Measurements from ENCODE around the gene RTP2. TPM values are rescaled to one million over a fixed set of nuclear protein-coding genes. Genes with fewer than 3 reads are reported as not detected.

The RTP2 gene
- total and polyA plus RNA-seq, 9 of the 15 experiments (the other 6 are each of a cell fraction or from before 2014, with no cell fraction given), result not detected

DNA sequence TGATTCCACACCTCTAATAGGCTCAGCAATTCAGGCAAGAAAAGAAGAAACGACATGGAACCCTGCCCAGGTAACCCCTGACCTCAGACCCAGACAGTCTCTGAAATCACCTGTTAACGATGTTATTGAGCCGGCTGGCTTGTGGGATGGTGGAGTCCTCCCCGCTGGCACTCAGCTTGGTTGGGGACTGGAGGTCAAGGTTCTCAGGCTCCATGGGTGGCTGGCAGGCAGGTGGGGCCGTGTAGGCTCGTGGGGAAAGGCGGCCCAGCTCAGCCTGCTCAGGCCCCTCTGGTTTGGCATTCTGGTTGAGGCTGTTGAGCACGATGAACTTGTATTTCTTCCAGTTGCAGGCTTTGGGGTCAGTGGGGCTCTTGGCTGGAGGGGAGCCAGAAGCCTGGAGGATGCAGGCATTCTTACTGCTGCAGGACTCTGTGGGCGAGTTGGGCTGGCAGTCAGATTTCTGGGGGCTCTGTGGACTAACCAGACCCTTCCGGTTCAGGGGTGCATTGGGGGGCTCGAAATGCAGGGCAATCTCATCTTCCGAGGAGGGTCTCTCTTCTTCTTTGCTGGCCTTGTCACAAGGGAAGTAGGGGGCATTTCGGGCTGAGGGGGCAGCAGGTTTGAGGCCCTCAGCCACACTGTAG, 26.7 kb upstream of the RTP2 start:
- Histone ChIP-seq H4K20me1 (replicated peaks; ENCODE audit: control insufficient read depth, insufficient read depth, low read length) (no peaks in the 10 kb centered on the region), H3K36me3 (ENCODE audit: control insufficient read depth, insufficient read depth, low read length) (no peaks in the 10 kb centered on the region), H2AFZ (ENCODE audit: low read depth, low read length) (no peak overlapping the region), H3K9ac (ENCODE audit: insufficient read depth in 1 of 2, low read depth in 2 of 2, low read length in 2 of 2) (no peak overlapping the region), H3K27ac (ENCODE audit: extremely low read depth, low read depth, low read length) (no peak overlapping the region), H3K79me2 (ENCODE audit: control insufficient read depth, insufficient read depth, low read length) (no peaks in the 10 kb centered on the region), H3K9me1 (ENCODE audit: control insufficient read depth, insufficient read depth, low read length) (no peaks in the 10 kb centered on the region), H3K4me1 (replicated peaks in 1 of 2; ENCODE audit: control insufficient read depth in 2 of 2, insufficient read depth in 2 of 2, low read length in 2 of 2) (no peaks in the 10 kb centered on the region), H3K9me3 (replicated peaks; ENCODE audit: control insufficient read depth, insufficient read depth, low read depth, low read length) (no peaks in the 10 kb centered on the region), H3K4me3 (no peak overlapping the region), H3K27me3 (ENCODE audit: control insufficient read depth in 2 of 2, insufficient read depth in 2 of 2, low read length in 2 of 2) (no peaks in the 10 kb centered on the region), H3K4me2 (ENCODE audit: insufficient read depth, low read length) (no peak overlapping the region)
- BruUV-seq (replicated peaks), result no TSS peak
- 33% methylated on average over 12 of the region's 13 CpGs for WGBS (ENCODE audit: insufficient coverage, low coverage, missing lambda C conversion rate)
- in situ Hi-C loops (cut with MboI) (loop anchor here (25.0 kb wide), 1 partner anchor 1408 kb away; no protein-coding TSS in a partner anchor), intact Hi-C loops (cut with micrococcal nuclease) (no loop called here)
- ATAC-seq (no peak), FAIRE-seq (no peak), DNase-seq (ENCODE audit: extremely low read depth in 1 of 4, low spot score in 3 of 4) (no peak)
- CTCF ChIA-PET (ENCODE audit: low intra/inter-chr PET ratio), result no interaction called here
- POLR2A ChIA-PET, result interaction anchor here (0.5 kb wide), 1 partner anchor 13 kb away, joined by 3 read pairs; no protein-coding TSS in a partner anchor
- TF ChIP-seq FOSL1 (tag; conservative IDR thresholded peaks at IDR 0.05), result no peak
- TF ChIP-seq, protein P1, sequence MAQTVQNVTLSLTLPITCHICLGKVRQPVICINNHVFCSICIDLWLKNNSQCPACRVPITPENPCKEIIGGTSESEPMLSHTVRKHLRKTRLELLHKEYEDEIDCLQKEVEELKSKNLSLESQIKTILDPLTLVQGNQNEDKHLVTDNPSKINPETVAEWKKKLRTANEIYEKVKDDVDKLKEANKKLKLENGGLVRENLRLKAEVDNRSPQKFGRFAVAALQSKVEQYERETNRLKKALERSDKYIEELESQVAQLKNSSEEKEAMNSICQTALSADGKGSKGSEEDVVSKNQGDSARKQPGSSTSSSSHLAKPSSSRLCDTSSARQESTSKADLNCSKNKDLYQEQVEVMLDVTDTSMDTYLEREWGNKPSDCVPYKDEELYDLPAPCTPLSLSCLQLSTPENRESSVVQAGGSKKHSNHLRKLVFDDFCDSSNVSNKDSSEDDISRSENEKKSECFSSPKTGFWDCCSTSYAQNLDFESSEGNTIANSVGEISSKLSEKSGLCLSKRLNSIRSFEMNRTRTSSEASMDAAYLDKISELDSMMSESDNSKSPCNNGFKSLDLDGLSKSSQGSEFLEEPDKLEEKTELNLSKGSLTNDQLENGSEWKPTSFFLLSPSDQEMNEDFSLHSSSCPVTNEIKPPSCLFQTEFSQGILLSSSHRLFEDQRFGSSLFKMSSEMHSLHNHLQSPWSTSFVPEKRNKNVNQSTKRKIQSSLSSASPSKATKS (CRISPR knock-in tag; IDR thresholded peaks at IDR 0.05), result no peak
- no peak for TF ChIP-seq ZNF224 (CRISPR knock-in tag; IDR thresholded peaks at IDR 0.05)
- no peak for TF ChIP-seq NBN (IDR thresholded peaks at IDR 0.05; ENCODE audit: low read depth)
- TF ChIP-seq, protein P2, sequence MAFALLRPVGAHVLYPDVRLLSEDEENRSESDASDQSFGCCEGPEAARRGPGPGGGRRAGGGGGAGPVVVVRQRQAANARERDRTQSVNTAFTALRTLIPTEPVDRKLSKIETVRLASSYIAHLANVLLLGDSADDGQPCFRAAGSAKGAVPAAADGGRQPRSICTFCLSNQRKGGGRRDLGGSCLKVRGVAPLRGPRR (CRISPR knock-in tag; IDR thresholded peaks at IDR 0.05), result no peak
- TF ChIP-seq MYNN (IDR thresholded peaks at IDR 0.05), result no peak
- no peak for TF ChIP-seq MYNN (CRISPR knock-in tag; IDR thresholded peaks at IDR 0.05)
- TF ChIP-seq JUND (IDR thresholded peaks at IDR 0.05; ENCODE audit: borderline replicate concordance, low read depth, low read length), result no peak
- TF ChIP-seq JUND (tag; IDR thresholded peaks at IDR 0.05; ENCODE audit: borderline replicate concordance, low read depth, low read length), result no peak
- TF ChIP-seq ZNF212 (CRISPR knock-in tag; IDR thresholded peaks at IDR 0.05), result no peak
- TF ChIP-seq POLR2H (tag; IDR thresholded peaks at IDR 0.05; ENCODE audit: low read depth), result no peak
- no peak for TF ChIP-seq MXI1 (IDR thresholded peaks at IDR 0.05; ENCODE audit: low read depth, low read length)
- no peak for TF ChIP-seq MAFK (IDR thresholded peaks at IDR 0.05; ENCODE audit: low read length)
- no peak for TF ChIP-seq TAL1 (IDR thresholded peaks at IDR 0.05)
- no peak for TF ChIP-seq ZKSCAN1 (IDR thresholded peaks at IDR 0.05; ENCODE audit: low read depth, low read length)
- TF ChIP-seq, protein P3, sequence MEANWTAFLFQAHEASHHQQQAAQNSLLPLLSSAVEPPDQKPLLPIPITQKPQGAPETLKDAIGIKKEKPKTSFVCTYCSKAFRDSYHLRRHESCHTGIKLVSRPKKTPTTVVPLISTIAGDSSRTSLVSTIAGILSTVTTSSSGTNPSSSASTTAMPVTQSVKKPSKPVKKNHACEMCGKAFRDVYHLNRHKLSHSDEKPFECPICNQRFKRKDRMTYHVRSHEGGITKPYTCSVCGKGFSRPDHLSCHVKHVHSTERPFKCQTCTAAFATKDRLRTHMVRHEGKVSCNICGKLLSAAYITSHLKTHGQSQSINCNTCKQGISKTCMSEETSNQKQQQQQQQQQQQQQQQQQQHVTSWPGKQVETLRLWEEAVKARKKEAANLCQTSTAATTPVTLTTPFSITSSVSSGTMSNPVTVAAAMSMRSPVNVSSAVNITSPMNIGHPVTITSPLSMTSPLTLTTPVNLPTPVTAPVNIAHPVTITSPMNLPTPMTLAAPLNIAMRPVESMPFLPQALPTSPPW (CRISPR knock-in tag; IDR thresholded peaks at IDR 0.05), result no peak

Measured in K562 (cell line).